OCI-LY7 (cell line): ENCODE measurements around the gene PHF1.

Experiments
- EZH2phosphoT487 ChIP-seq: fragments of 200-600 bp; sonication (generic); IDR thresholded peaks from 2 replicates; pipeline ENCODE4 v1.6.1; 2018; ENCODE audit warnings: low read depth, borderline replicate concordance, mild to moderate bottlenecking, mixed run types, antibody characterized with exemption, low read length, moderate library complexity, mixed read lengths
- TF ChIP-seq, protein P1 (sequence below): fragments of 200-600 bp; sonication (generic); conservative IDR thresholded peaks from 2 replicates; pipeline ENCODE4 v1.5.1; 2014; ENCODE audit warnings: mild to moderate bottlenecking, antibody characterized with exemption, low read length, moderate library complexity, mixed read lengths

DNA sequence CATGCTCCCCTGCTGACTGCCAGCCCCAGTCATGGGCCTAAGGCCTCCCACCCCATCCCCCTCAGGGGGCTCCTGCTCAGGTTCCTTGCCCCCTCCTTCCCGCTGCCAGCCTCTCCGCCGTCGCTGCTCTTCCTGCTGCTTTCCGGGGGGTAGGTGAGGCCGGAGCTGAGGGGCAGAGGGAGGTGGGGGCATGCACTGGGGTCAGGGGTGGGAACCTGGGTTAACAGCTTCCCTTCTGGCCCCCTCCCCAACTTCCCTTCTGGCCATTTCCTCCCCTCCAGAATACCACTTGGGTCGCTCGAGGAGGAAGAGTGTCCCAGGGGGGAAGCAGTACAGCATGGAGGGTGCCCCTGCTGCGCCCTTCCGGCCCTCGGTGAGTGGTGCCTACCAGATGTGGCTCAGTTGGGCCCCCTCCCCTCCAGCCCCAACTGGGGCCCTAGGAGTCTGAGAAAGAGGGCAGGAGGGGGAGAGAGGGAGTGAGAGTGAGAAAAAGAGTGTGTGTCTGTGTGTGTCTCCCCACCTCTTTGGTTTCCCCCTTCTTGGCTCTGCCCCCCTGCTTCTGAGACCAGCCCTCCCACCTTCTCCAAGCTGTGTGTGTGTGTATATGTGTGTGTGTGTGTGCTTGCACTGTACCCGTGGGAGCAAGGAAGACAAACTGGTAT, 21.2 kb downstream of the PHF1 start:
- TF ChIP-seq, protein P1, sequence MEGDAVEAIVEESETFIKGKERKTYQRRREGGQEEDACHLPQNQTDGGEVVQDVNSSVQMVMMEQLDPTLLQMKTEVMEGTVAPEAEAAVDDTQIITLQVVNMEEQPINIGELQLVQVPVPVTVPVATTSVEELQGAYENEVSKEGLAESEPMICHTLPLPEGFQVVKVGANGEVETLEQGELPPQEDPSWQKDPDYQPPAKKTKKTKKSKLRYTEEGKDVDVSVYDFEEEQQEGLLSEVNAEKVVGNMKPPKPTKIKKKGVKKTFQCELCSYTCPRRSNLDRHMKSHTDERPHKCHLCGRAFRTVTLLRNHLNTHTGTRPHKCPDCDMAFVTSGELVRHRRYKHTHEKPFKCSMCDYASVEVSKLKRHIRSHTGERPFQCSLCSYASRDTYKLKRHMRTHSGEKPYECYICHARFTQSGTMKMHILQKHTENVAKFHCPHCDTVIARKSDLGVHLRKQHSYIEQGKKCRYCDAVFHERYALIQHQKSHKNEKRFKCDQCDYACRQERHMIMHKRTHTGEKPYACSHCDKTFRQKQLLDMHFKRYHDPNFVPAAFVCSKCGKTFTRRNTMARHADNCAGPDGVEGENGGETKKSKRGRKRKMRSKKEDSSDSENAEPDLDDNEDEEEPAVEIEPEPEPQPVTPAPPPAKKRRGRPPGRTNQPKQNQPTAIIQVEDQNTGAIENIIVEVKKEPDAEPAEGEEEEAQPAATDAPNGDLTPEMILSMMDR = no peak
- no peak for TF ChIP-seq EZH2phosphoT487
